A172 (cell line): Measurements from ENCODE around the gene TGFBR2. TPM values are rescaled to one million over a fixed set of nuclear protein-coding genes. Genes with fewer than 3 reads are reported as not detected.

Experiments
- DNase-seq: peaks from one replicate; pipeline ENCODE4 v3.0.0-alpha.2; 2015; ENCODE audit warnings: low spot score
- total RNA-seq: library from RNA; depleted of rRNA; stranded (reverse); fragments of >200 nt; shearing (Covaris generic); gene quantifications from 2 replicates; pipeline ENCODE4 v1.2.3, GENCODE V29; 2014; rRNA removed

TGFBR2 gene
- 16.6 and 16.9 TPM in 2 replicates for total RNA-seq

- peak; percentile 95 for DNase-seq
These were observed at the start of gene TGFBR2 for GRCh38 chr3:30606301-30607031. TGFBR2 (plus strand) TSS chr3:30606601; CDS start chr3:30606884, 283 bp downstream.

GRCh38 chr3:30557746-30558303, 48.6 kb upstream of the TGFBR2 start:
- no peak for DNase-seq

- DNase-seq: no peak
These were observed 42.4 kb upstream of the TGFBR2 start for GRCh38 chr3:30563956-30564355.

GRCh38 chr3:30567139-30567753, 39.2 kb upstream of the TGFBR2 start:
- DNase-seq: no peak

- DNase-seq: no peak
These were observed 29.5 kb upstream of the TGFBR2 start for GRCh38 chr3:30576946-30577345.

- no peak for DNase-seq
These were observed 28.6 kb upstream of the TGFBR2 start for GRCh38 chr3:30577788-30578187.

GRCh38 chr3:30578479-30578878, 27.9 kb upstream of the TGFBR2 start:
- peak; percentile 81 for DNase-seq

GRCh38 chr3:30578986-30579579, 27.3 kb upstream of the TGFBR2 start:
- no peak for DNase-seq

GRCh38 chr3:30581067-30581585, 25.3 kb upstream of the TGFBR2 start:
- no peak for DNase-seq

GRCh38 chr3:30581982-30582381, 24.4 kb upstream of the TGFBR2 start:
- DNase-seq: no peak

GRCh38 chr3:30583973-30584372, 22.4 kb upstream of the TGFBR2 start:
- no peak for DNase-seq

GRCh38 chr3:30585654-30586053, 20.7 kb upstream of the TGFBR2 start:
- no peak for DNase-seq

GRCh38 chr3:30586096-30586805, 20.1 kb upstream of the TGFBR2 start:
- no peak for DNase-seq

GRCh38 chr3:30586806-30587486, 19.5 kb upstream of the TGFBR2 start:
- DNase-seq: no peak

GRCh38 chr3:30587904-30588303, 18.5 kb upstream of the TGFBR2 start:
- no peak for DNase-seq

- DNase-seq: no peak
These were observed 10.2 kb upstream of the TGFBR2 start for GRCh38 chr3:30596152-30596551.

- peak; percentile 66 for DNase-seq
These were observed 9.2 kb upstream of the TGFBR2 start for GRCh38 chr3:30597131-30597768.

- DNase-seq: no peak
These were observed 8.6 kb upstream of the TGFBR2 start for GRCh38 chr3:30597769-30598134.

- DNase-seq: no peak
These were observed 7.5 kb upstream of the TGFBR2 start for GRCh38 chr3:30598668-30599545.

GRCh38 chr3:30600572-30600971, 5.8 kb upstream of the TGFBR2 start:
- no peak for DNase-seq
